GM23338 (cell line): ENCODE measurements around the gene TNFSF8. TPM values are rescaled to one million over a fixed set of nuclear protein-coding genes. Genes with fewer than 3 reads are reported as not detected.

Experiments used
- ATAC-seq: fragments of 200-7000 bp; cut with Tn5 transposase; 3 replicates; pipeline ENCODE4 v1.9.1; 2020
- DNase-seq: peaks from one replicate; pipeline ENCODE4 v3.0.0-alpha.2; 2015; ENCODE audit warnings: low spot score
- H2AFZ ChIP-seq: fragments of 200-600 bp; sonication (generic); 2 replicates; pipeline ENCODE4 v1.8.0; 2016; ENCODE audit warnings: antibody characterized with exemption, mild to moderate bottlenecking, moderate library complexity
- H3F3A ChIP-seq: fragments of 200-600 bp; sonication (generic); replicated peaks from 2 replicates; pipeline ENCODE4 v1.8.0; 2017; ENCODE audit warnings: antibody characterized with exemption, mixed run types, low read depth
- H3K27ac ChIP-seq: fragments of 200-600 bp; sonication (generic); 2 replicates; pipeline ENCODE4 v1.6.1; 2016; ENCODE audit warnings: low read depth
- H3K27me3 ChIP-seq: fragments of 200-600 bp; sonication (generic); 2 replicates; pipeline ENCODE4 v1.8.0; 2016; ENCODE audit warnings: mild to moderate bottlenecking, mixed run types, moderate library complexity; ENCODE audit not compliant: insufficient read depth
- H3K36me3 ChIP-seq: fragments of 200-600 bp; sonication (generic); 2 replicates; pipeline ENCODE4 v1.8.0; 2016; ENCODE audit warnings: mild to moderate bottlenecking; ENCODE audit not compliant: insufficient read depth
- H3K4me1 ChIP-seq: fragments of 200-600 bp; sonication (generic); 2 replicates; pipeline ENCODE4 v1.8.0; 2016; ENCODE audit warnings: mild to moderate bottlenecking, moderate library complexity; ENCODE audit not compliant: insufficient read depth
- H3K4me2 ChIP-seq: fragments of 200-600 bp; sonication (generic); 2 replicates; pipeline ENCODE4 v1.7.1; 2017; ENCODE audit warnings: mixed run types
- H3K4me3 ChIP-seq: fragments of 200-600 bp; sonication (generic); 2 replicates; pipeline ENCODE4 v1.6.1; 2016; ENCODE audit warnings: mixed run types
- H3K79me2 ChIP-seq: fragments of 200-600 bp; sonication (generic); replicated peaks from 2 replicates; pipeline ENCODE4 v1.8.0; 2017; ENCODE audit warnings: mild to moderate bottlenecking; ENCODE audit not compliant: insufficient read depth
- H3K9me2 ChIP-seq: fragments of 200-600 bp; sonication (generic); 2 replicates; pipeline ENCODE4 v1.8.0; 2017; ENCODE audit not compliant: insufficient read depth
- H4K20me1 ChIP-seq: fragments of 200-600 bp; sonication (generic); replicated peaks from 2 replicates; pipeline ENCODE4 v1.8.0; 2017; ENCODE audit warnings: mild to moderate bottlenecking; ENCODE audit not compliant: insufficient read depth
- H3K27ac Mint-ChIP-seq: 2 replicates; pipeline ENCODE4 v1.8.0; 2020; ENCODE audit warnings: inconsistent platforms, mild to moderate bottlenecking, moderate library complexity, mixed read lengths
- H3K27me3 Mint-ChIP-seq: 3 replicates; pipeline ENCODE4 v1.8.0; 2022; ENCODE audit warnings: low read depth, mild to moderate bottlenecking, moderate library complexity, mixed read lengths, inconsistent platforms; ENCODE audit not compliant: insufficient read depth, poor library complexity
- H3K36me3 Mint-ChIP-seq: 3 replicates; pipeline ENCODE4 v1.8.0; 2021; ENCODE audit warnings: low read depth, mild to moderate bottlenecking, inconsistent platforms, moderate library complexity, mixed read lengths
- H3K4me1 Mint-ChIP-seq: 3 replicates; pipeline ENCODE4 v1.8.0; 2020; ENCODE audit warnings: mild to moderate bottlenecking, inconsistent platforms, mixed read lengths
- H3K4me3 Mint-ChIP-seq: 3 replicates; pipeline ENCODE4 v1.8.0; 2021; ENCODE audit warnings: moderate library complexity, mild to moderate bottlenecking, inconsistent platforms, mixed read lengths
- H3K9me3 Mint-ChIP-seq: 3 replicates; pipeline ENCODE4 v1.8.0; 2020; ENCODE audit warnings: moderate library complexity, mild to moderate bottlenecking, inconsistent platforms, mixed read lengths
- CREB1 ChIP-seq: fragments of 250-450 bp; sonication (Bioruptor Pico); IDR thresholded peaks from 2 replicates; pipeline ENCODE4 v1.5.0; 2020; ENCODE audit warnings: low read depth, mild to moderate bottlenecking, moderate library complexity
- EZH2 ChIP-seq: fragments of 200-600 bp; sonication (generic); IDR thresholded peaks from one replicate; pipeline ENCODE4 v1.8.0; 2017; ENCODE audit warnings: antibody characterized with exemption, mild to moderate bottlenecking, low read depth; ENCODE audit not compliant: unreplicated experiment
- EZH2phosphoT487 ChIP-seq: fragments of 200-600 bp; sonication (generic); IDR thresholded peaks from one replicate; pipeline ENCODE4 v1.8.1; 2018; ENCODE audit warnings: antibody characterized with exemption; ENCODE audit not compliant: unreplicated experiment
- JUNB ChIP-seq: IDR thresholded peaks from one replicate; pipeline ENCODE4 v1.6.1; 2016; ENCODE audit warnings: antibody characterized with exemption; ENCODE audit not compliant: unreplicated experiment
- NANOG ChIP-seq: IDR thresholded peaks from 2 replicates; pipeline ENCODE4 v1.6.1; 2016; ENCODE audit warnings: antibody characterized with exemption, borderline replicate concordance
- POLR2AphosphoS5 ChIP-seq: IDR thresholded peaks from 2 replicates; pipeline ENCODE4 v1.6.1; 2016; ENCODE audit warnings: antibody characterized with exemption, low read depth
- STAT1 ChIP-seq: IDR thresholded peaks from one replicate; pipeline ENCODE4 v1.6.1; 2016; ENCODE audit warnings: antibody characterized with exemption; ENCODE audit not compliant: unreplicated experiment
- ZNF114 ChIP-seq: fragments of 250-450 bp; sonication (Bioruptor Pico); IDR thresholded peaks from 2 replicates; pipeline ENCODE4 v1.5.0; 2020; ENCODE audit warnings: mild to moderate bottlenecking, moderate library complexity
- polyA plus RNA-seq: library from polyadenylated mRNA; unstranded; fragments of >200 nt; fragmentation: Nextera tagmentation; extraction: Ambion mirVana; gene quantifications from 2 replicates; pipeline ENCODE4 v1.2.1, GENCODE V29; 2016
- total RNA-seq: library from RNA; depleted of rRNA; stranded (reverse); fragments of >200 nt; shearing (Covaris generic); gene quantifications from 2 replicates; pipeline ENCODE4 v1.2.3, GENCODE V29; 2014
- TF ChIP-seq, protein P1 (sequence below): fragments of 250-450 bp; sonication (Bioruptor Pico); IDR thresholded peaks from 2 replicates; pipeline ENCODE4 v1.5.0; 2020; ENCODE audit warnings: mild to moderate bottlenecking, moderate library complexity
- TF ChIP-seq, protein P2 (sequence below): IDR thresholded peaks from one replicate; pipeline ENCODE4 v1.6.1; 2018; ENCODE audit warnings: antibody characterized with exemption; ENCODE audit not compliant: unreplicated experiment

TNFSF8 gene
- total and polyA plus RNA-seq, 2 experiments from 2014 or later = not detected

DNA sequence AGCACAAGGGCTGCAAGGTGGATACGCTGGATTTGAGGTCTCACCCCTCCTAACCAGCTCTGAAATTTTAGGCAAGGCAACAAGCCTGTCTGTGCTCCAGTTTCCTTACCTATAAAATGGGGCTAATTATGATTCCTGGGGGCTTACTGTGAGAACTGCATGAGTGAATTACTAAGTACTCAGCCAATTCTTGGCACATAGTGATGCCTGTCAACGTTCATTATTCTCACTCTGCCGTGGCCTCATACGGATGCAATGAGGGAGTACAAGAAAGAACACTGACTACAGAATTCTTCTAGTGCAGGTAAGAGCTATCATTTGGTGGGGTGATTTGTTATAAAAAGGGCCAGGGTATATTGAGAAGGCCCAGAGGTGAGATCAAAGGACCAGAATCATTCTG lies 16.7 kb downstream of the TNFSF8 start (continued):
- TF ChIP-seq, protein P1, sequence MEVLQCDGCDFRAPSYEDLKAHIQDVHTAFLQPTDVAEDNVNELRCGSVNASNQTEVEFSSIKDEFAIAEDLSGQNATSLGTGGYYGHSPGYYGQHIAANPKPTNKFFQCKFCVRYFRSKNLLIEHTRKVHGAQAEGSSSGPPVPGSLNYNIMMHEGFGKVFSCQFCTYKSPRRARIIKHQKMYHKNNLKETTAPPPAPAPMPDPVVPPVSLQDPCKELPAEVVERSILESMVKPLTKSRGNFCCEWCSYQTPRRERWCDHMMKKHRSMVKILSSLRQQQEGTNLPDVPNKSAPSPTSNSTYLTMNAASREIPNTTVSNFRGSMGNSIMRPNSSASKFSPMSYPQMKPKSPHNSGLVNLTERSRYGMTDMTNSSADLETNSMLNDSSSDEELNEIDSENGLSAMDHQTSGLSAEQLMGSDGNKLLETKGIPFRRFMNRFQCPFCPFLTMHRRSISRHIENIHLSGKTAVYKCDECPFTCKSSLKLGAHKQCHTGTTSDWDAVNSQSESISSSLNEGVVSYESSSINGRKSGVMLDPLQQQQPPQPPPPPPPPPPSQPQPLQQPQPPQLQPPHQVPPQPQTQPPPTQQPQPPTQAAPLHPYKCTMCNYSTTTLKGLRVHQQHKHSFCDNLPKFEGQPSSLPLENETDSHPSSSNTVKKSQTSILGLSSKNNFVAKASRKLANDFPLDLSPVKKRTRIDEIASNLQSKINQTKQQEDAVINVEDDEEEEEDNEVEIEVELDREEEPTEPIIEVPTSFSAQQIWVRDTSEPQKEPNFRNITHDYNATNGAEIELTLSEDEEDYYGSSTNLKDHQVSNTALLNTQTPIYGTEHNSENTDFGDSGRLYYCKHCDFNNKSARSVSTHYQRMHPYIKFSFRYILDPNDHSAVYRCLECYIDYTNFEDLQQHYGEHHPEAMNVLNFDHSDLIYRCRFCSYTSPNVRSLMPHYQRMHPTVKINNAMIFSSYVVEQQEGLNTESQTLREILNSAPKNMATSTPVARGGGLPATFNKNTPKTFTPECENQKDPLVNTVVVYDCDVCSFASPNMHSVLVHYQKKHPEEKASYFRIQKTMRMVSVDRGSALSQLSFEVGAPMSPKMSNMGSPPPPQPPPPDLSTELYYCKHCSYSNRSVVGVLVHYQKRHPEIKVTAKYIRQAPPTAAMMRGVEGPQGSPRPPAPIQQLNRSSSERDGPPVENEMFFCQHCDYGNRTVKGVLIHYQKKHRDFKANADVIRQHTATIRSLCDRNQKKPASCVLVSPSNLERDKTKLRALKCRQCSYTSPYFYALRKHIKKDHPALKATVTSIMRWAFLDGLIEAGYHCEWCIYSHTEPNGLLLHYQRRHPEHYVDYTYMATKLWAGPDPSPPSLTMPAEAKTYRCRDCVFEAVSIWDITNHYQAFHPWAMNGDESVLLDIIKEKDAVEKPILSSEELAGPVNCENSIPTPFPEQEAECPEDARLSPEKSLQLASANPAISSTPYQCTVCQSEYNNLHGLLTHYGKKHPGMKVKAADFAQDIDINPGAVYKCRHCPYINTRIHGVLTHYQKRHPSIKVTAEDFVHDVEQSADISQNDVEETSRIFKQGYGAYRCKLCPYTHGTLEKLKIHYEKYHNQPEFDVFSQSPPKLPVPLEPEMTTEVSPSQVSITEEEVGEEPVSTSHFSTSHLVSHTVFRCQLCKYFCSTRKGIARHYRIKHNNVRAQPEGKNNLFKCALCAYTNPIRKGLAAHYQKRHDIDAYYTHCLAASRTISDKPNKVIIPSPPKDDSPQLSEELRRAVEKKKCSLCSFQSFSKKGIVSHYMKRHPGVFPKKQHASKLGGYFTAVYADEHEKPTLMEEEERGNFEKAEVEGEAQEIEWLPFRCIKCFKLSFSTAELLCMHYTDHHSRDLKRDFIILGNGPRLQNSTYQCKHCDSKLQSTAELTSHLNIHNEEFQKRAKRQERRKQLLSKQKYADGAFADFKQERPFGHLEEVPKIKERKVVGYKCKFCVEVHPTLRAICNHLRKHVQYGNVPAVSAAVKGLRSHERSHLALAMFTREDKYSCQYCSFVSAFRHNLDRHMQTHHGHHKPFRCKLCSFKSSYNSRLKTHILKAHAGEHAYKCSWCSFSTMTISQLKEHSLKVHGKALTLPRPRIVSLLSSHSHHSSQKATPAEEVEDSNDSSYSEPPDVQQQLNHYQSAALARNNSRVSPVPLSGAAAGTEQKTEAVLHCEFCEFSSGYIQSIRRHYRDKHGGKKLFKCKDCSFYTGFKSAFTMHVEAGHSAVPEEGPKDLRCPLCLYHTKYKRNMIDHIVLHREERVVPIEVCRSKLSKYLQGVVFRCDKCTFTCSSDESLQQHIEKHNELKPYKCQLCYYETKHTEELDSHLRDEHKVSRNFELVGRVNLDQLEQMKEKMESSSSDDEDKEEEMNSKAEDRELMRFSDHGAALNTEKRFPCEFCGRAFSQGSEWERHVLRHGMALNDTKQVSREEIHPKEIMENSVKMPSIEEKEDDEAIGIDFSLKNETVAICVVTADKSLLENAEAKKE = no peak

DNA sequence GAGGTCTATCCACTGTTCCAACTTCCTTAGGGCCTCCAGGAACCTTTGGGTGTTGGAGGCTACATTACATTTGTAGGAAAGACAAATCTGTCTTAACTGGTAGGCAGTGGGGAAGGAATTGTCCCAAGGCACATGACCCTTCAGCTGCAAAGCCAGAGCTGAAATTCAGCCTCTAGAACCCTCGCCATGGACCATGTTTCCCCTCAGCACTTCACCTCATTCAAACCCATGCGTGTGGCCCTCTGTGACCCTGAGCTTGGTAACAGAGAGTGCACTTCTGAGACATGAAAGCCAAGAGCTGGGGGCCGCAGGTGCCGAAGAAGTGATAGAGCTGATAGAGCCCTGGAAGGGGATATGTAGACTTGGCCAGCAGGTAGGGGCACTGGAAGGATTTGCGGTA lies 17.2 kb downstream of the TNFSF8 start:
- H3K79me2 ChIP-seq = no peaks in the 10 kb centered on the region
- no peaks in the 10 kb centered on the region; the same call in 1 of the 2 replicates for H4K20me1 ChIP-seq
- H3K4me1 ChIP-seq = peaks cover 8% of the 10 kb centered on the region; the same call in 1 of the 2 replicates
- TF ChIP-seq CREB1 (CRISPR knock-in tag) = no peak
- TF ChIP-seq POLR2AphosphoS5 = no peak
- no peak for TF ChIP-seq STAT1
- TF ChIP-seq EZH2phosphoT487 = no peak
- TF ChIP-seq EZH2 = no peak
- TF ChIP-seq ZNF114 (CRISPR knock-in tag) = no peak
- no peak for TF ChIP-seq NANOG
- TF ChIP-seq JUNB = no peak
- TF ChIP-seq, protein P2, sequence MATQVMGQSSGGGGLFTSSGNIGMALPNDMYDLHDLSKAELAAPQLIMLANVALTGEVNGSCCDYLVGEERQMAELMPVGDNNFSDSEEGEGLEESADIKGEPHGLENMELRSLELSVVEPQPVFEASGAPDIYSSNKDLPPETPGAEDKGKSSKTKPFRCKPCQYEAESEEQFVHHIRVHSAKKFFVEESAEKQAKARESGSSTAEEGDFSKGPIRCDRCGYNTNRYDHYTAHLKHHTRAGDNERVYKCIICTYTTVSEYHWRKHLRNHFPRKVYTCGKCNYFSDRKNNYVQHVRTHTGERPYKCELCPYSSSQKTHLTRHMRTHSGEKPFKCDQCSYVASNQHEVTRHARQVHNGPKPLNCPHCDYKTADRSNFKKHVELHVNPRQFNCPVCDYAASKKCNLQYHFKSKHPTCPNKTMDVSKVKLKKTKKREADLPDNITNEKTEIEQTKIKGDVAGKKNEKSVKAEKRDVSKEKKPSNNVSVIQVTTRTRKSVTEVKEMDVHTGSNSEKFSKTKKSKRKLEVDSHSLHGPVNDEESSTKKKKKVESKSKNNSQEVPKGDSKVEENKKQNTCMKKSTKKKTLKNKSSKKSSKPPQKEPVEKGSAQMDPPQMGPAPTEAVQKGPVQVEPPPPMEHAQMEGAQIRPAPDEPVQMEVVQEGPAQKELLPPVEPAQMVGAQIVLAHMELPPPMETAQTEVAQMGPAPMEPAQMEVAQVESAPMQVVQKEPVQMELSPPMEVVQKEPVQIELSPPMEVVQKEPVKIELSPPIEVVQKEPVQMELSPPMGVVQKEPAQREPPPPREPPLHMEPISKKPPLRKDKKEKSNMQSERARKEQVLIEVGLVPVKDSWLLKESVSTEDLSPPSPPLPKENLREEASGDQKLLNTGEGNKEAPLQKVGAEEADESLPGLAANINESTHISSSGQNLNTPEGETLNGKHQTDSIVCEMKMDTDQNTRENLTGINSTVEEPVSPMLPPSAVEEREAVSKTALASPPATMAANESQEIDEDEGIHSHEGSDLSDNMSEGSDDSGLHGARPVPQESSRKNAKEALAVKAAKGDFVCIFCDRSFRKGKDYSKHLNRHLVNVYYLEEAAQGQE = no peak
- H3F3A ChIP-seq = no peaks in the 10 kb centered on the region
- H3K27ac ChIP-seq = no peak overlapping the region
- H3K4me3 ChIP-seq = no peak overlapping the region
- Mint-ChIP-seq H3K4me1 (peaks cover 4% of the 10 kb centered on the region), H3K36me3 (no peaks in the 10 kb centered on the region), H3K27me3 (peaks cover 32% of the 10 kb centered on the region), H3K27ac (no peak overlapping the region), H3K9me3 (no peaks in the 10 kb centered on the region), H3K4me3 (no peak overlapping the region)
- DNase-seq (no peak), ATAC-seq (no peak)
- peaks cover 50% of the 10 kb centered on the region for H3K27me3 ChIP-seq
- H2AFZ ChIP-seq = no peak overlapping the region
- no peaks in the 10 kb centered on the region for H3K36me3 ChIP-seq
- no peak overlapping the region for H3K4me2 ChIP-seq
- H3K9me2 ChIP-seq = no peaks in the 10 kb centered on the region
